A549 (cell line): ENCODE measurements around the gene GSC. TPM values are rescaled to one million over a fixed set of nuclear protein-coding genes. Genes with fewer than 3 reads are reported as not detected.

Source experiments
- ATAC-seq, 2 experiments: fragments of 200-7000 bp in 1 of 2; fragments of >200 bp in 1 of 2; cut with Nextera tagmentation in 1 of 2; cut with Tn5 transposase in 1 of 2; 3 replicates each; pipeline versions ENCODE4 v1.8.0 to v1.9.1; 2018 to 2020; ENCODE audit warnings: mild to moderate bottlenecking in 1 of 2, moderate library complexity in 1 of 2
- CTCF ChIA-PET: fragments of 300-600 bp; sonication (Branson Sonifier 250); formaldehyde crosslinking; extraction: SDS; loops from one replicate; lab custom pipeline; 2021; ENCODE audit warnings: antibody characterized with exemption, inconsistent platforms; lab: Yijun Ruan, JAX
- POLR2A ChIA-PET: fragments of 350-600 bp; formaldehyde crosslinking; extraction: SDS; loops from one replicate; lab custom pipeline; 2021; ENCODE audit warnings: antibody characterized with exemption, inconsistent platforms; lab: Yijun Ruan, JAX
- DNase-seq, 2 experiments: peaks; one replicate each; pipeline versions ENCODE4 v3.0.0 to v3.0.0-alpha.2; 2011 to 2016; ENCODE audit warnings: low read depth in 1 of 2, low spot score in 1 of 2
- FAIRE-seq: peaks from 2 replicates; lab custom pipeline; 2011; peaks lifted over from hg19 to GRCh38; lab: Jason Lieb, UNC
- H3K27ac ChIP-seq, 2 experiments: fragments of >200 bp; sonication (Bioruptor Twin); formaldehyde crosslinking; 3 replicates each; pipeline ENCODE4 v1.5.1; 2016 to 2017
- H3K4me1 ChIP-seq: fragments of >200 bp; sonication (Bioruptor Twin); formaldehyde crosslinking; 3 replicates; pipeline ENCODE4 v1.6.1; 2016
- H3K4me2 ChIP-seq: fragments of >200 bp; sonication (Bioruptor Twin); formaldehyde crosslinking; 3 replicates; pipeline ENCODE4 v1.6.1; 2016
- H3K4me3 ChIP-seq: fragments of >200 bp; sonication (Bioruptor Twin); formaldehyde crosslinking; 3 replicates; pipeline ENCODE4 v1.5.1; 2016
- H3K9me3 ChIP-seq: fragments of >200 bp; sonication (Bioruptor Twin); formaldehyde crosslinking; 3 replicates; pipeline ENCODE4 v1.6.1; 2016
- ATOH8 ChIP-seq: fragments of 250-450 bp; sonication (Bioruptor Pico); IDR thresholded peaks from 2 replicates; pipeline ENCODE4 v1.5.0; 2020; ENCODE audit warnings: low read depth, mild to moderate bottlenecking, moderate library complexity
- BCL3 ChIP-seq: fragments of >200 bp; sonication (Bioruptor Twin); formaldehyde crosslinking; IDR thresholded peaks from 3 replicates; pipeline ENCODE4 v1.6.1; 2016
- BHLHE40 ChIP-seq: IDR thresholded peaks from 2 replicates; pipeline ENCODE4 v1.6.1; 2012; ENCODE audit warnings: low read depth, low read length, inconsistent platforms
- CEBPB ChIP-seq, 2 experiments: fragments of >200 bp in 1 of 2; sonication (Bioruptor Twin) in 1 of 2; formaldehyde crosslinking in 1 of 2; IDR thresholded peaks; 2 replicates each; pipeline ENCODE4 v1.6.1; 2012 to 2016
- EHF ChIP-seq: fragments of 250-450 bp; sonication (Bioruptor Pico); IDR thresholded peaks from 2 replicates; pipeline ENCODE4 v1.5.0; 2020; ENCODE audit warnings: mild to moderate bottlenecking
- EHMT2 ChIP-seq: fragments of 200-600 bp; sonication (generic); IDR thresholded peaks from 2 replicates; pipeline ENCODE4 v1.6.1; 2016; ENCODE audit warnings: antibody characterized with exemption, low read depth, mild to moderate bottlenecking, moderate library complexity
- FOXS1 ChIP-seq: fragments of 250-450 bp; sonication (Bioruptor Pico); IDR thresholded peaks from 2 replicates; pipeline ENCODE4 v1.5.0; 2020; ENCODE audit warnings: mild to moderate bottlenecking, moderate library complexity
- GATA3 ChIP-seq: IDR thresholded peaks from 2 replicates; pipeline ENCODE4 v1.6.1; 2012; ENCODE audit warnings: borderline replicate concordance
- HEYL ChIP-seq: fragments of 250-450 bp; sonication (Bioruptor Pico); IDR thresholded peaks from 2 replicates; pipeline ENCODE4 v1.8.0; 2021; ENCODE audit warnings: mild to moderate bottlenecking, moderate library complexity
- HMGXB4 ChIP-seq: fragments of 250-450 bp; sonication (Bioruptor Pico); IDR thresholded peaks from 2 replicates; pipeline ENCODE4 v1.5.0; 2021; ENCODE audit warnings: mild to moderate bottlenecking, moderate library complexity, borderline replicate concordance
- HOXB13 ChIP-seq: fragments of 250-450 bp; sonication (Bioruptor Pico); IDR thresholded peaks from 2 replicates; pipeline ENCODE4 v1.5.0; 2020; ENCODE audit warnings: low read depth, mild to moderate bottlenecking, moderate library complexity
- HOXB5 ChIP-seq: fragments of 250-450 bp; sonication (Bioruptor Pico); IDR thresholded peaks from 2 replicates; pipeline ENCODE4 v1.5.0; 2020; ENCODE audit warnings: mild to moderate bottlenecking, moderate library complexity
- JUNB ChIP-seq: fragments of >200 bp; sonication (Bioruptor Twin); formaldehyde crosslinking; IDR thresholded peaks from 2 replicates; pipeline ENCODE4 v1.6.1; 2016
- KDM1A ChIP-seq: fragments of 200-600 bp; sonication (generic); IDR thresholded peaks from 2 replicates; pipeline ENCODE4 v1.6.1; 2016; ENCODE audit warnings: low read depth, mild to moderate bottlenecking
- NFE2L2 ChIP-seq: fragments of 150-350 bp; conservative IDR thresholded peaks from 2 replicates; pipeline ENCODE4 v1.6.1; 2014; ENCODE audit warnings: low read length
- NR3C1 ChIP-seq: fragments of >200 bp; sonication (Bioruptor Twin); formaldehyde crosslinking; IDR thresholded peaks from 3 replicates; pipeline ENCODE4 v1.6.1; 2017
- PHF8 ChIP-seq: fragments of 200-600 bp; sonication (generic); IDR thresholded peaks from 2 replicates; pipeline ENCODE4 v1.6.1; 2016; ENCODE audit warnings: low read depth, mild to moderate bottlenecking, antibody characterized with exemption, moderate library complexity, borderline replicate concordance
- SREBF2 ChIP-seq: fragments of 450-650 bp; IDR thresholded peaks from 2 replicates; pipeline ENCODE4 v1.6.1; 2014; ENCODE audit warnings: mild to moderate bottlenecking, moderate library complexity
- ZFP36 ChIP-seq: fragments of 450-650 bp; IDR thresholded peaks from 2 replicates; pipeline ENCODE4 v1.6.1; 2014; ENCODE audit warnings: borderline replicate concordance; ENCODE audit not compliant: partially characterized antibody
- ZNF302 ChIP-seq: fragments of 250-450 bp; sonication (Bioruptor Pico); IDR thresholded peaks from 2 replicates; pipeline ENCODE4 v1.9.0; 2021; ENCODE audit warnings: inconsistent platforms, mild to moderate bottlenecking, moderate library complexity
- ZSCAN20 ChIP-seq: fragments of 250-450 bp; sonication (Bioruptor Pico); IDR thresholded peaks from 2 replicates; pipeline ENCODE4 v1.8.0; 2022; ENCODE audit warnings: mild to moderate bottlenecking, moderate library complexity
- WGBS: methylation state at CpG from one replicate; pipeline ENCODE4 v1.1.6; 2017; ENCODE audit errors: missing lambda C conversion rate; 5-methylcytosine and 5-hydroxymethylcytosine counted together
- polyA plus RNA-seq, 4 experiments: library from polyadenylated mRNA; depleted of rRNA in 3 of 4; stranded (reverse); fragments of >200 nt; fragmentation: RNase III in 1 of 4; extraction: RNeasy Plus Mini Kit Qiagen cat#74134 plus additional on column Dnase treatment in 1 of 4; gene quantifications; 2 replicates in 3 of 4; 3 replicates in 1 of 4; pipeline ENCODE4 v1.2.3, GENCODE V29; 2011 to 2017

Gene GSC
- polyA plus RNA-seq, 2 of the 4 experiments (the other 2 are of a cell fraction) = 0.17 TPM

- TF ChIP-seq PHF8 (no peak), JUNB (no peak)
These were observed 17.7 kb upstream of the GSC start (continued) for GRCh38 chr14:94787655-94788054.

GRCh38 chr14:94787092-94787491 lies 17.2 kb upstream of the GSC start:
- H3K9me3 ChIP-seq = no peaks in the 10 kb centered on the region
- ChIA-PET CTCF (interaction anchor here (0.6 kb wide), 1 partner anchor 618 kb away, joined by 3 read pairs; no protein-coding TSS in a partner anchor), POLR2A (no interaction called here)
- DNase-seq (no peak), FAIRE-seq (no peak), ATAC-seq (peak in 1 of 2 experiments; percentile 51; a peak in 3 of 6 replicates)
- H3K4me1 ChIP-seq = no peaks in the 10 kb centered on the region
- no peak overlapping the region for H3K4me3 ChIP-seq
- TF ChIP-seq GATA3 = no peak
- TF ChIP-seq BHLHE40 = no peak
- TF ChIP-seq HEYL (CRISPR knock-in tag) = no peak
- TF ChIP-seq HMGXB4 (CRISPR knock-in tag) = no peak
- TF ChIP-seq HOXB5 (CRISPR knock-in tag) = no peak
- no peak for TF ChIP-seq BCL3
- no peak for TF ChIP-seq JUNB
- no peak overlapping the region for H3K4me2 ChIP-seq
- H3K27ac ChIP-seq = no peak overlapping the region
- 8% methylated on average over 5 of the region's 5 CpGs for WGBS

GRCh38 chr14:94780536-94781399 lies 10.9 kb upstream of the GSC start:
- POLR2A ChIA-PET = no interaction called here
- H3K4me1 ChIP-seq = no peaks in the 10 kb centered on the region
- FAIRE-seq (no peak), DNase-seq (no peak), ATAC-seq (no peak)
- TF ChIP-seq FOXS1 (CRISPR knock-in tag) = no peak
- no peak for TF ChIP-seq ZNF302 (CRISPR knock-in tag)
- TF ChIP-seq NFE2L2 = no peak
- no peak for TF ChIP-seq CEBPB (IDR thresholded peaks at IDR 0.05)
- TF ChIP-seq ZSCAN20 (CRISPR knock-in tag) = no peak
- no peak for TF ChIP-seq GATA3
- TF ChIP-seq ZFP36 = no peak
- TF ChIP-seq EHMT2 = no peak
- no peak for TF ChIP-seq SREBF2
- TF ChIP-seq NR3C1 = no peak
- no peak for TF ChIP-seq HOXB13 (CRISPR knock-in tag)
- TF ChIP-seq ATOH8 = no peak
- no peak for TF ChIP-seq KDM1A
- no peak for TF ChIP-seq EHF (CRISPR knock-in tag)
- H3K4me3 ChIP-seq = no peak overlapping the region
- CTCF ChIA-PET = no interaction called here
- WGBS = 57% methylated on average over 8 of the region's 8 CpGs
- no peaks in the 10 kb centered on the region for H3K9me3 ChIP-seq
- no peak overlapping the region for H3K27ac ChIP-seq
- H3K4me2 ChIP-seq = no peak overlapping the region
